ENCODE data around the gene MPRIP.

DNA sequence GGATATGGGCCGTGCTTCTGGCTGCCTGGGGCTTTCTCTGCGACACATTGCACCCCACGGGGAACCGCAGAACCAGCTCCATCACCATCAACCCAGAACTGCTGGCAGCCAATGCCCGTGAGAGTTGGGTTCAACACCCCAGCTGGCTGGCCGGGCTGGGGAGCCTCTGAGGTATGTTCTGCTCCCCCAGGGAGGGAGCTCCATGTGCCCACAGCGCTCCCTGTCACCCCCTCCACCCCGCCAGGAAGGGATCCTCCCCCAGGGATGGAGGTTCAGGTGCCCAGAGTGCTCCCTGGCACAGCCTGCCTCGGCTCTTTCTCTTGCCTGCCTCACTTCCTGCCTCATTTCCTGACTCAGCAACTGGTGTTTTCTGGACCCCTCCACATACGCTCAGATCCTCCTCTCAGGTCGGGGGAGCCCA lies 24.2 kb upstream of the MPRIP start:
- TF ChIP-seq POLR2A (IDR thresholded peaks at IDR 0.05): no peak
- TF ChIP-seq, protein P1, sequence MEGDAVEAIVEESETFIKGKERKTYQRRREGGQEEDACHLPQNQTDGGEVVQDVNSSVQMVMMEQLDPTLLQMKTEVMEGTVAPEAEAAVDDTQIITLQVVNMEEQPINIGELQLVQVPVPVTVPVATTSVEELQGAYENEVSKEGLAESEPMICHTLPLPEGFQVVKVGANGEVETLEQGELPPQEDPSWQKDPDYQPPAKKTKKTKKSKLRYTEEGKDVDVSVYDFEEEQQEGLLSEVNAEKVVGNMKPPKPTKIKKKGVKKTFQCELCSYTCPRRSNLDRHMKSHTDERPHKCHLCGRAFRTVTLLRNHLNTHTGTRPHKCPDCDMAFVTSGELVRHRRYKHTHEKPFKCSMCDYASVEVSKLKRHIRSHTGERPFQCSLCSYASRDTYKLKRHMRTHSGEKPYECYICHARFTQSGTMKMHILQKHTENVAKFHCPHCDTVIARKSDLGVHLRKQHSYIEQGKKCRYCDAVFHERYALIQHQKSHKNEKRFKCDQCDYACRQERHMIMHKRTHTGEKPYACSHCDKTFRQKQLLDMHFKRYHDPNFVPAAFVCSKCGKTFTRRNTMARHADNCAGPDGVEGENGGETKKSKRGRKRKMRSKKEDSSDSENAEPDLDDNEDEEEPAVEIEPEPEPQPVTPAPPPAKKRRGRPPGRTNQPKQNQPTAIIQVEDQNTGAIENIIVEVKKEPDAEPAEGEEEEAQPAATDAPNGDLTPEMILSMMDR (IDR thresholded peaks at IDR 0.05): no peak

Data from esophagus squamous epithelium (tissue), 4 donors.